Inferior parietal cortex (tissue), 1 donor: ENCODE results near the gene DLG2.

Experiments
- DNase-seq: peaks from one replicate; pipeline ENCODE4 v3.0.0-alpha.2; 2016; ENCODE audit errors: extremely low spot score

The DLG2 gene

DNA sequence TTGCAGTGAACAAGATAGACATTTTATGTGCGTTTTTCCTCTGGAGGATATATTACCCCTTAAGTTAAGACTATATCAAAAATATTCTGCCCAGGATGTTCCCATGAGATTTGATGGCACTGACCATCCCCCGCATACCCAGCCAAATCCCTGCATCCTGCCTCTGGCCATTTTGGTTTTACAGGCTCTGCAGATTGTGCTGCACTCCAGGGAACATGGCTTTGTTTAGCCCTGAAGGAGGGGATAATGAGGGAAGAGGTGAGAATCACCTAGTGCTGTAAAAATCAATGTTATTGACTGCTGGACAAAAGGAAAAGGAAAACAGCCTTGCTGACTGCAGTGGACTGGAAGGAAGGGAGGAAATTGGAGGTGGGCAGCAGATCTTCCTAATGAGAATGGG is 717.4 kb downstream of the DLG2 start:
- no peak for DNase-seq

DNA sequence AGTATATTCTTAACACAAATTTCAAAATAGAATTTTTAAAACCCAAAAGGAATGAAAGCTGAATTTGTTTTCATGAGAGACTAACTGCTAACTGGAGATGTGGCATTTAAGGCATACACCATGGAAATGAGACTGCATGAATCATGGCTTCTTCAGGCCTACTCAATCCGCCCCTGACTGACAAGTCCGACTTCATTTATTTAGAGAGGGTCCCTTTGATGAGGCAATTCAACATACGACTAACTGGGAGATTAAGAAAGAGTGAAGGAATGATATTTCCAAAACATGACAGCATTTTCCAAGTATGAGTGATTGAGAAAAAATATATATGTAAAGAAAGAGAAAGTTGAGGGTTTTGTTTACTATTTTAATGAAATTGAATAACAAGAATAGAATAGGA is 720.1 kb downstream of the DLG2 start:
- no peak for DNase-seq

- no peak for DNase-seq
These were observed 721.7 kb downstream of the DLG2 start for GRCh38 chr11:84905411-84905810.

GRCh38 chr11:84902445-84902844 is 724.7 kb downstream of the DLG2 start:
- DNase-seq = no peak

DNA sequence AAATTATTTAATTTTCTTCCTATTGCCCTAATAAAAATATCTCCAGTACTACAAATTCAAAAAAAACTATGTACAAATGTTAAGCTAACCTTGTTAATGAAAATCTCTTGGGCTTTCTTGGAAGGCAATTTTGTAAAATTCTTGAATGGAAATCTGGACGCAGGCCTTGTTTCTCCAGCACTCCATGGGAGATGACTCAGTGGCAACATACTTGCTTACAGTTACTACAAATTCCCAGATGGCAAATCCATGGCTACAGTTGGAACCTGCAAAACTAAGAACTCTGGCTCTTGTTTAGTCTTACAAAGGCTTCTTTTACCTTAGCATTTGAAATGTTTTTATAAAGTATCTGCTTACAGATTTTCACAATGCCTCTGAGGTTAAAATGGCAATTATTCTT is 725.2 kb downstream of the DLG2 start:
- DNase-seq = peak; percentile 49

DNA sequence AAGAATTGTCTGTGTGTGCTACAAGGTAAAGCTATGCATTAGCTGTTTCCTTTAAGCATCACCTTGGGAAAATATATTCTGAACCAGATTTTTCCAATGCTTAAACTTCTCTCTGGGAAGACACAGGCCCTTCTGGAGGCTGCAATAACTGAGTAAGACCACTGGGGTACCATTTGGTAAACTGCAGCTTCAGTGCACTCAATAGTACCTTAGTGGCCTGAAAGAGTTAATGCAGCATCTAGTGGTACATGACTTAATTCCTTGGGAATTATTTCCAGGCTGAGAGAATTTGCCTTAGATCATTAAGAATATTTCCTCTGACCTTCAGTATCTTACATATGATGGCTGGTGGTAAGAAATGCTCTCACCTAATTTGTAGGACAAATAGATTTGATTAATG is 727.4 kb downstream of the DLG2 start:
- DNase-seq = no peak

DNA sequence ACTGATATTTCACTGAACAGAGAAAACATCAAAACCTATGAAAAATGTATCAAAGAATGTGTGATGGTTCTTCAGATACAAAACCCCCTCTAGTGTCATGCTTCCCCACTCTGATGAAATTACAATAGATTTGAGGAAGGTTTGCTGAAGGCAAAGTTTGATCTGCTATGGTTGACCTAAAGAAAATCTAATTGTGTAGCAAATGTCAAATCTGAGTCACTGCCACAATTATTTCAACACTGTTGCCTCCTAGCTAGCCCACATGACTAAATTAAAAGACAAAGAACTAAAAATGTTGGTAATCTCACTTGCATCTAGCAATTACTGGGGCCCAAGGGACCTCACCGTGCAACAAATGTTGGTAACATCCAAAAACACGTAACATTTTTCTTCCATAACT is 728.0 kb downstream of the DLG2 start:
- DNase-seq = no peak

- DNase-seq = no peak
These were observed 732.5 kb downstream of the DLG2 start for GRCh38 chr11:84894666-84895065.

- no peak for DNase-seq
These were observed 736.5 kb downstream of the DLG2 start for GRCh38 chr11:84890676-84891075.

- no peak for DNase-seq
These were observed 737.6 kb downstream of the DLG2 start for GRCh38 chr11:84889556-84889955.

GRCh38 chr11:84887055-84887629 is 740.0 kb downstream of the DLG2 start:
- DNase-seq = no peak

DNA sequence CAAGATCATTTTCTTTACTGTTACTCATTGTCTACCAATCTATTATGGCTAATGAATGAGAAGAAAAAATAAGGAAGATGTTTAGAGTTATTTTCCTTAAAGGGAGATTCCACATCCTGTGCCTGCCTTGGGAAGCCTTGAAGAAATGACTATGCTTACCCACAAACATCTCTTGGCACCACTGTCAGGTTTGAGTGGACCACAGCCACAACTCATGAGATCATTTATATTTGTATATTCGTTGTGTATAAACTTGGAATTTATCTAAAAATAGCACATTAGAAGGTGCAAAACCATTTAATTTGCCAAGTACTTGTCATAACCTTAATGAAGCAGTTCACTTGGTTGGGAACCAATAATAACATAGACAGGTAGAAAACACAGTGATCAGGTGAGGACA is 740.8 kb downstream of the DLG2 start:
- no peak for DNase-seq

DNA sequence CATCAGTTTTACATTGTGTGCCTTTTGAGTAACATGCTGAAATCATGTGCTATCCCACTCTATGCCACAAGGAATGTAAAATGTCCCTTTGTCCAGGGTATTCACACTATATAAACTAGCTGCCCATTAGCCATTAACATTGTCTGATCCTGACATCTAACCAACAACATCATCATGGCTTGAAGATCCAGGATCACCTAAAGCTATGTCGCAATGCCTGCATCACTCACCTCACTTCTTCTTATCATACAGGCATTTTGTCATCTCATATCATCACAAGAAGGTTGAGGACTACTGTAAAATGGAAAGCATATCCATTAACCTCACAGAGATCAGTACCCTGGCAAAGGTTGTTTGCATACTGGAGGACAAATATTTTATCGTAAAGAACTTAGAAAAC is 742.3 kb downstream of the DLG2 start:
- DNase-seq = no peak

GRCh38 chr11:84882056-84882455 is 745.1 kb downstream of the DLG2 start:
- no peak for DNase-seq

DNA sequence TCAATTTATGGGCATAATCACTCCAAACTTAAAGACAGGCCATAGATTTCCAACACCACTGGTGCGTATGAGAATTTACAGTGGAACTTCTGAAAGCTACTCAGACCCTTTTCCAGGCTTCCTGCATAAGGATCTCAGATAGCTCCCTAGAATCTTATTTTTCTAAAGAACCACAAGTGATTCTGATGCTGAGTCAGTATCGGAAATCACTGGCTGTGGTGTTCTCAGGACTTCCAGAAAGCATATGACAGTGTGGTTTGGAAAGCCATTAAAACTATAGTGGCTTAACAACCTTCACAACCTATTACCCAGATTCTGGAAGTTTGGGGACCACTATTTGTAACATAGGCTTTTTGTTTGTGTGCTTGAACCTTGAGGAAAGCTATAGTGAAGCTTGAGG is 756.0 kb downstream of the DLG2 start:
- DNase-seq = no peak

DNA sequence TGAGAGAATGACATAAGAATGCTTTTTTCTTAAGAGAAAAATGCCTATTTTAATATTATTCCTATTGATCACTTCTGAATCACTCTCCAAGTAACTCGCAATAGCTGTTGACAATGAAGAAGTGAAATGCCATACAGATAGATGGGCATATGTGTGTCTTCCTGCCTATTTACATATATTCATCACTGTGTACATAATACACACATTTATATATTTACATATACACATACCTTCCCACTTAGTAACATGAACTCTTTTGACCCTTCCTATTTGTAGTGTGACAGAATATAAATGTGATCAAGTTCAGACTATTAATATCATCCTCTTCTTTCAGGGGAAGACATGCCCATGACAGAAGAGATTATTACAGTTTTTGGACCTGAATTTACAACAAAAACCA is 756.7 kb downstream of the DLG2 start:
- DNase-seq = no peak

DNA sequence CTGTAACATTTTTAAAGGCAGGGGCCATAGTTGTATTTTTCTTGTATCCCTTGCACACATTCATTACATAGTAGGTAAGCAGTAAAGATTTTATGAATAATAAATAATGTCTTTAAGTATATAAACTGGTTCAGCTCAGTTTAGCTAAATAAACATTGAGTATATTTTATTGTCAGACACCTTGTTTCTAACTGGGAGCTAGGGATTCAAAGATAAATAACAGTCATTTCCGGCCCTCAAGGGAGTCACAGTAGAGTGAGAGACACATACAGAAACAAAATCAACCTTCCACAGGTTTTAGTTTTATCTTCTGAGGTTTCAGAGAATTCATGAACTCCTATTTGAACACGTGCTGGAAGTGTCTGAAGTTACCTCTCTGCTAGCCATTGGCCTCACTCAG is 760.2 kb downstream of the DLG2 start:
- no peak for DNase-seq

GRCh38 chr11:84865791-84866535 is 761.2 kb downstream of the DLG2 start:
- DNase-seq = no peak

DNA sequence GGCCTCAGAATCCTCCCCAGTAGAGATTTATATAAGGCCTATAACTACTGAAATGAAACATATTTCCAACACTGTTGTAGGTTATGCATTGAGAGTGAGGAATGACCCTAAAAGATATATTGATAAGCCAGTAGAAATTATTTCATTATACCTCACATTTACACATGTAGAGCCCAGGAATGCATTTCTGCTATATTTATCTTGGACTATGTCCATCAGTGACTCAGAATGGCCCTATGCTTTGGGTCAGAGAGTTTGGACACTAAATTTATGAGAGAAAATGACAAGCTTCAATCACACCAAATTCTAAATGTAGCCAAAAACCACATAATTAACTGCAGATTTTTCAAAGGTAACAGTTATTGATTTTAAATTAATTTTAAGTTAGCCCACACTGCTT is 761.9 kb downstream of the DLG2 start:
- no peak for DNase-seq

- DNase-seq = no peak
These were observed 769.4 kb downstream of the DLG2 start for GRCh38 chr11:84857746-84858145.

DNA sequence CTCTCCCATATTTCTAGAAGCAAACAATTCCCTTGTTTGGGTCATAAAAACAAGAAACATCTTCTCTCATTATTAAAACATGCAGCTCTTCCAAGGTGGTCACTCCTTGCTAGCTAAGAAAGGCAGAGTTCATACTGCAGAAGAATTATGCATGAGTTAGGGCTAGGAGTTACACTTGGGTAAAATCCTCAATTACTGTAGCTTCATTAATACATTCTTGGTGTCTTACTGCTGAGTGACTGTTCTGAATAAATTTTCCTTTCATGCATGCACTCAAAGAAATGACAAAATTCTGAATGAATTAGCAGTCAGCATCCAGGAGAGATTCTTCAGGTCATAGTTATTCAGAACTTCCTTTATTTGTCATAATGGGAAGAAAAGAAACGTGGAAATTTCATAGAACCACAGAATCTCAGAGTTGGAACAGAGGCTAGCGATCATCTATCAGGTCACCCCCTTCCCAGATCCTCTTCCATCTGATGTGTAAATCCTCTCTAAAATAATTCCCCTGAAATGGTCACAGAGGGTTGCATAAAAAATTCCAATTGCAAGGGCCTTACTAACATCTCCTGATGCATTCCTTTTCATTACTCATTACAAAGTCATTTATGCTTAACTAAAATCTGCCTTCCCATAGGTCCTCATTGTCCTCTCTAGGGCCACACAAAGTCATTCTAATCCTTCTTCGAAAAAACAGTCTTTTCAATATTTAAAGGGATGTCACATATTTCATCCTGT is 771.5 kb downstream of the DLG2 start:
- DNase-seq = no peak

GRCh38 chr11:84854498-84854880 is 772.7 kb downstream of the DLG2 start:
- no peak for DNase-seq

DNA sequence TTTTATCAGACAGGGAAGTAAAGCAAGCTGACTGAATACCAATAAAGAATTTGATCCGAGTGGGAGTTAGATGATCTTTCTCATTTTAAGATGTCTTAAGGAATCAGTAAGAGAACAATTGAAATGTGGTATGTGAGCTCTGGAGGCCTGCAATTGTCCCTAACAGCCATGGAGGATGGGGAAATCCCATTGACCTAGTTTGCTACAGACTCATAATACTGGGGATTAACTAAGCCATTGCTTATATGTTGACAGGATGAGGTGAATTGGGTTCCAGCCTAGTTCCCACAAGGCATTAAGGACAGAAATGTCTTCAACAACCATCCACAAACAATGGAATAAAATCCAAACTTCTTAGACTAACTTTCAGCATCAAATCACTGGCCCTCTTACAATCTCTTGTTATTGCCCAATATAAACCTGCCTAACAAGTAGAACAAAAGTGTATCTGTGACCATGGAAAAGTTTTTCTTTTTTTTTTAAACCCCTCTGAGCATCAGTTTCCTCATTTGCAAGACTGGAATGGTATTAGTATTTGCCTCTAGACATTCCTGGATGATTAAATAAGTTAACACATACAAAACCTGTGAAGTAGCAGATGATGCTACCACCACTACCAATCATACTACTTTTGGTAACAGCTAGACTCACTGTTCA is 773.2 kb downstream of the DLG2 start:
- no peak for DNase-seq
